ENCODE measurements around the gene USP7.
"Not testable (repeated sequence)": the region's sequence is repeated elsewhere in the genome, so short reads cannot be mapped to it uniquely, and the experiment has no call there.

USP7 gene

GRCh38 chr16:8923199-8923598 is 40.5 kb downstream of the USP7 start:
- no peak for DNase-seq

- no peak for DNase-seq
Measured at GRCh38 chr16:8921347-8921984, 42.2 kb downstream of the USP7 start.

DNA sequence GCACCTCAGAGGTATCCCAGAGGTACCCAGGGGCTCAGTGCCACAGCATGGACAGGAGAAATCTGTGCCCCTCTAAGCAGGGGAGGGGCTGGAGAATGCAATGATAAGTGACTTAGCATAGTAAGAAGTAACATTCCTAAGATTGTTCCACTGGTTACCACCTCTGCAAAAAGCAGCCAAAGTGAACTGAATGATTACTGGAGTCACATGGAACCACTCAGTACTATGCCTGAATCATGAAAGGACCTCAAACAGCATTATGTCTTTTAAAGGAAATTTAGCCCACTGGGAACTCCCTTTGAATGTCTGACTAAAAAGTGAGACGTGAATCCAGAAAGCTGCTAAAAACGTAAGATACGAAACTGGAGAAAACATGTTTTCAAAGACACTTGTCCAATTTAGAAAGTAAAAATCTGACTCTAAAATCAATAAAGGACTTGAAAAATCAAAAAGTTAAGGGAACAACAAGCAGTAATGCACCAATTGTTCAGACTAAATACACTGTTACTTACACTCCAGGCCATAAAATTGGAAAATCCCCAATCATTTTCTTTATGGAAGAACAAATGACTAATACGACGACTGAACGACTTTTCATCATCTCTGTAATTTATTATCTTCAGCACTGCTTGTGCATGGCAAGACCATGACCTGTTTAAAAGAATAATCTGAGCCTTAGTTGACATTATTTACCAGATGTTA is 42.9 kb downstream of the USP7 start:
- DNase-seq: no peak

DNA sequence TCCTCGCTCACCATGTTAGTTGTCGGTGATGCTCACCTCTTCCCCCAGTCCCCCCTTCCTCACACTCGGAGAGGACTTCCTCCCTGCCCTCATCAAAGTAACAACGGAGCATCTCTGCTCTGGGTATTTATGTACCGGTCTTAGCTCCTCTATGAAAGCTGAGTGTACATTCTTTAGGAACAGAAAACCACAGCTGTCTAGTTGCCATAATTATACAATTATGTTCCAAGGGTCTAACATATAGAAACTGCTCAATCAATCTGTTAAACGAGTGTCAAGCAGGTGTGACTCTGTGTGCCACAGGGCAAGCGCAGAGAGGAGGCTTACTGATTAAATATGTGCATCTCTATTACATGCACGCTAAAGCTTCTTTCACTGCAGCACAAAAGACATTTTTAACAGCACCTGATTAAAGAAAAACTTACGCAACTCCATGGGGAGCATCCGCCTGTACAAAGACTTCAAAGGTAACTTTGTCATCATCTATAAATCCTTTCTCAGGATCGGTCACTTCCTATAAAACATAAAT is 43.7 kb downstream of the USP7 start:
- no peak for DNase-seq

GRCh38 chr16:8919089-8919933 is 44.4 kb downstream of the USP7 start:
- no peak for DNase-seq

- not testable (repeated sequence) for DNase-seq
Measured at GRCh38 chr16:8917336-8917735, 46.4 kb downstream of the USP7 start.

GRCh38 chr16:8916541-8917225 is 47.0 kb downstream of the USP7 start:
- DNase-seq: no peak

GRCh38 chr16:8915722-8916301 is 47.9 kb downstream of the USP7 start:
- no peak for DNase-seq

DNA sequence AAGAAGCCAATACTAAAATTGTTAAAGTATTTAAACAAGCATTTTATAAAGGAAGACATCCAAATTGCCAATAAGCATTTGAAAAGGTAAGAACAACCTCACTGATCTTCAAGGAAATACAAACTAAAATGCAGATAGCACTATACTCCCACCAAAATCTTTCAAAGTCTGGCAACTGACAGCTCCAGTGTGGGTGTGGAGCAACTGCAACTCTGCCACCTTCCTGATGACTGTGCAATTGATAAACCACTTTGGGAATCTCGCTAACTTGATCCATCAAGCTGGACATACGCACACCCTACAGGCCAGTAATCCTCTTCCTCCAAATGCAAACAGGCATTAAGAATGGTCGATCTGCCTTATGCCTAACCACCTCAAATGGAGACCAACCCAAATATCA is 49.6 kb downstream of the USP7 start:
- no peak for DNase-seq

- DNase-seq: no peak
Measured at GRCh38 chr16:8912793-8913192, 50.9 kb downstream of the USP7 start.

DNA sequence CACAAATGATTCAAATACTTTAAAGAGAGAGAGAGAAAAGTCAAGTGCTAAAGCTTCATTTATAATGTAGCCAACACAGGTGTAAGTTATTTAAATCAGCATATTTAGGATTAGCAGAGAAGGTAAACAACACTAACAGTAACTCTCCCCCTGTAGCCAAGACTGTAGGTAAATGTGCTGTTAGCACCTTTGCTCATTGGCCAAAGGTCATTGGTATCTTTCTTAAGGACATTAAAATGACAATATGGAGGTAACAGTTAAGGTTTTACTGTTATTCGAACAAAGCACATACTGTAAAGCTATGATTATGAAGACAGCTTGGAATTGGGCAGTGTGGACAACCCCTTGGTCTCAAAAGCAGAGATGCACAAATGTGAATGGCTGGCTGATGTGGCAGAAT is 52.9 kb downstream of the USP7 start:
- no peak for DNase-seq

DNA sequence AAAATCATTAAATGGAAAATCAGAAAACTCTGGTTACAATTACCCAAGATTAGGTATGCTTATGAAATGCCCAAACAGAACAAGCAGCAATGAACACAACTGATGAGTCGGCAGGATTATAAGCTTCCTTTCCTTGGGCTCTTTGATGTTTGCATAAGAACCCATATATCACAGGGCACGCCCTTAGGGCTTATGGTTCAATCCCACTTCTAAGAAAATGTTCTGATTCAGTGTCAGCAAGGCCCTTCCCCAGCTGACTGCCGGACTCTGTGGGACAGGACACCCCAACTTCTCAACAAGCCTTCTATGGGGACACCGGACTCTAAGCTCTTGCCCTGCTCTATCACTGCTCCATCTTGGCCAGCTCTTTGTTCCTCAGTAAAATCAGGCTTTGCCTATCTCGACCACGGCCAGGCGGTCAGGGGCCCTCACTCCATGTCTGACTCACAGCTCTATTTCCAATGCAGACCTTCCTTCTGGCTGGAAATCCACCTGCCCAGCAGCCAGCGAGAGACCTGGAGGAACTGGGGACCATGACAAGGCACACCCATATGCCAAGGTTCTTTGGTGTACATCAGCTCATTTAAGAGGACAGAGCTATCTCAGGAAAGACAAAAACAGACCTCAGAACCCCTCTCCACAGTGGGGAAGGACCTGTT is 54.8 kb downstream of the USP7 start:
- no peak for DNase-seq

DNA sequence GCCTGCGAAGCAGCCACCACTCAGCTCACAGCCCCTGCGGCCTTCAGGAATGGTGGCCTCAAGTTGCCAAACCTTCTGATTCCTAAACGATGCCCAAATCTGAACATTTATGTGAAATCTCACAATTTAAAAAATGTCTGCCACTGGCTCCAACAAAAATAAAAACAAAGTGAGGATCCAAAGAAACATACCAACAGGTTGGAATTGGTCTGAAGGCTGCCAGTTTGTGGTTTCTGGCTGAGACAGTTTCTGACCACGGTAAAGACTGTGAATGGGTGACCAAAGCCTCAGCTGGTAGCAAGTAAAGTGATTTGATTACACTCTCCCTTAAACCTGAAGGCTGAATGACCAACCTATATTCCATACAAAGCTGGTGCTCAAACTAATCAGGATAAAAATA is 56.6 kb downstream of the USP7 start:
- no peak for DNase-seq

- DNase-seq: no peak
Measured at GRCh38 chr16:8905795-8906591, 57.7 kb downstream of the USP7 start.

DNA sequence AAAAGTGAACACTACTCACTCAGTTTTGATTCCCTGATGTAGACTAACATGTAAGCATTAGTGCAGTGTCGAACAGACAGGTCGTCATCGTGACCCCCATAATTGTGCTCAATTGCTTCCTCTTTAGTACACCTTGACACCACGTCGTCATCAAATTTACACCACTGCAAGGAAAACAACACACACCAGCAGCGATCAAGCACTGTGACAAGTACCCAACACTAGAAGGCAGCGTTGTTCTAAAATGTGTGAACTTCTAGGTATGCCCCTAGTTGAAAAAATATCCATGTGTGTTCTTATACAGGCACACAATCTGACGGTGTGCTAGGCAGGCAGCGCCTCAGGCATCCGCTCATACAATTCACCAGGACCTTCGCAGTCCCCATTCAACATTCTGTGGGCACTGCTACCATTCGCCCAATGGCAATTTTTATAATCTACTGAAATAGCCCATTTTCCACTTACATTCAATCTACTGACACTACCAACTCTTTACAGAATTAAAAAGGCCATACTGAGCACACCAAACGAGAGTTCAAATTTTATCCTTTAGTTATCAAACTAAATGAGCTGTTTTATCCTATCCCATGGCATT is 58.4 kb downstream of the USP7 start:
- DNase-seq: no peak

GRCh38 chr16:8904018-8904430 is 59.7 kb downstream of the USP7 start:
- no peak for DNase-seq

DNA sequence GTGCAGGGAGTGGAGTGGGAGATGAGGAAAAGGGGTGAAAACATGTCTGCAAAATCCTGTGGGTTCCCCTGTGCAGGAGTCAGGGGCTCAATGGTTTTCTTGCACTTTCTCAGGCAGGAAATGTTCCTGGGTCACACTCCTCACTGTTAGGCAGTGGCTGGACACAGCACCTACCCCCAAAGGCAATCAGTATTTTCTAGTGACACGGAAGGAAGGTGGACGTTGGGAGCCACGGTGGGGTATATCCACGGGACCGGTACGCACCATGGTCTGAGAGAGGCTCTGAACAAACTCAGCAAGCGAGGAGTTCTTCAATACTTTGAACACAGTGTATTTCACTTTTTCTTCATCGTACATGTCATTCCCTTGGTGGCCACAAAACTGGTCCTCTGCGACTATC is 60.7 kb downstream of the USP7 start:
- DNase-seq: no peak

DNA sequence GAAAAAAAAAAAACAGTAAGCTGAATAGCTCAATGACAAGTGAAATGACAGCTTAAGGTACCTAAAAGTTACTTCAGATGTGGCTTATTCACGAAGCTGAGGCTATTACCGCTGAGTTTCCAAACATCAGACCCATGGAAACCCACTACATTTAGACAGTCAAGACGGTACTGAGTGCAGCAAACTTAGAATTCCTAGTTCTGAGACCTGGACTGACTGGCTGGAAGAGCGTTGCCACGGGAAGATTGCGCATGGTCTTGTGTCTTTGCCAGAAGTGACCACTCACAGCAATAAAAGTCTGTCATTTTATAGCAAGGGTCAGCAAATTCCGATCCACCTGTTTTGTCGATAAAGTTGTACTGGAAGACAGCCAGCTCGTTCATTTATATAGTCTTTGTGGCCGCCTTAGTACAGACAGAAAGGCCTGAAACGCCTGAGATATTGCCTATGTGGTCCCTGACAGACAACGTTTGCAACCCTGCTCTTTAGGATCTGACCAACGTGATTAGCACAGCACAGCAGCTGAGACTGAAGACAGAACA is 62.3 kb downstream of the USP7 start:
- no peak for DNase-seq

DNA sequence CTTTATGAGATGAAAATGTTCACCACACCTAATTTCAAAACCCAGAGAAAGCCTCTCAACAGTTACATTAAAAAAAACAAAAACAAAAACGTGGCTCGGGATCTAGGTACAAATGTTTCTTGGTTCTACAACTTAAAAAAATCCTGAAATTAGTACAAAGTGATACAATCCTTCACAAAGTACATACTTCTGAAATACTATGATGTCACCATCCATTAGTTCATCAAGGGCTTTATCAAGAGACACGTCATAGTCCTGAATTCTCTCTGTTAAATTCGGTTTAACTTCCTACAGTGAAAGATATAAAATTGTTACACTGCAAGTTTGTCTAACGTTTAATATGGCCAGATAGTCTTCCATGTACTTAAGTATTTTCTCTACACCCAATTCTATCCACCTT is 63.4 kb downstream of the USP7 start:
- DNase-seq: no peak

GRCh38 chr16:8899709-8900317 is 63.9 kb downstream of the USP7 start:
- DNase-seq: no peak

Data from NCI-H510A (cell line).